ENCODE measurements around the gene ZNF451.

Gene ZNF451

DNA sequence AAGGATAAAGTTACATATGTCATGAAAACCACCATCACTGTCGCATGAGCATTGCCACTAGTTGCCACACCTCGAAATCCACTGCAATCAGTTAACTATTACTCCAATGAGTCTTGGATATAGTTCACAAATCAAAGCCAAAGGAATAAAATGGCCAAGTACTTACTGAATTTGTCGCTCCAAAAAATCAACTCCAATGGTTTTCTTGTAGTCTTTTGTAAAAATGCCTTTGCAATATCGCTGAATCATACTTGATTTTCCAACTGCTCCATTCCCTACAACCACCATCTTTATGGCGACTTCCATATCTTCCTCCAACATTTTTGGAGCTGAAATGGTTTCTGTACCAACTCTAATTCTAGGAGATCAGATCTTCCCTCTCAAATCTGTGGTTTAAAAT is 120.1 kb downstream of the ZNF451 start:
- no peak for DNase-seq

DNA sequence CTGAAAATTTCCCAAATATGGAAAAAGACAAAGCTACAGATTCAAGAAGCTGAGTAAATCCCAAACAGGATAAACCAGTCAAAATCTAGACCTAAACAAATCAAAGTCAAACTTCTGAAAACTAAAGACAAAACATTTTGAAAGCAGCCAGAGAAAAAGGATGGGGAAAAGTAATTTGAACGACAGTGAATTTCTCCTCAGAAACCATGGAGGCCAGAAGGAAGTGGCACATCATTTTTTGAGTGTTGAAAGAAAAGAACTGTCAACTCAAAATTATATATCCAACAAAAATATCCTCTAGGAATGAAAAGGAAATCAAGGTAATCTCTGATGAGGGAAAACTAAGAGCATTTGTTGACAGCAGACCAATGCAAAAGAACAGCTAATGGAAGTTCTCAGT is 125.3 kb downstream of the ZNF451 start:
- DNase-seq: no peak

DNA sequence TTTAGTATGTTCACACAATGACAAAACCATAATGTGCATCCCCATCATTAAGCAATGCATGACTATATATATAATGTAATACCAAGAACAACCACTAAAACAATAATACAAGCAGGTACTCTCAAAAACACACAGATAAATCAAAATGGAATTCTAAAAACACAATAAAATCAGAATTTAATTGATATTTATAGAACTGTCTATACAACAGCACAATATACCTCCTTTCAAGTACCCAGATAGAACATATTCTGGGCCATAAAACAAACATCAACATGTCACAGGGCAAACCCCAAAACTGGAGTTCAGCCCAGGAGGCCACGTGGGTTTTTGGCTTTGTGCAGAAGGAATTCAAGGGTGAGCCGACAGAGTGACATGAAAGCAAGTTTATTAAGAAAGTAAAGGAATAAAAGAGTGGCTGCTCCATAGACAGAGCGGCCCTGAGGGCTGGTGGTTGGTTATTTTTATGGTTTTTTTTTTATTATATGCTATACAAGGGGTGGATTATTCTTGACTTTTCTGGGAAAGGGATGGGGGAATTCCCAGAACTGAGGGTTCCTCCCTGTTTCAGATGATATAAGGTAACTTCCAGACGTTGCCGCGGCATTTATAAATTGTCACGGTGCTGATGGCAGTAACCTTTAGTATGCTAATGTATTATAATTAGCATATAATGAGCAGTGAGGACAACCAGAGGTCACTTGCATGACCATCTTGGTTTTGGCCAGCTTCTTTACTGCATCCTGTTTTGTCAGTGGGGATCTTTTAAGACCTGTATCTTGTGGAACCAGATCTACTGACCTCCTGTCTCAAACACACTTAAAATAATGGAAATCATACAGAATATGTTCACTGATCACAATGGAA is 126.5 kb downstream of the ZNF451 start:
- no peak for DNase-seq

DNA sequence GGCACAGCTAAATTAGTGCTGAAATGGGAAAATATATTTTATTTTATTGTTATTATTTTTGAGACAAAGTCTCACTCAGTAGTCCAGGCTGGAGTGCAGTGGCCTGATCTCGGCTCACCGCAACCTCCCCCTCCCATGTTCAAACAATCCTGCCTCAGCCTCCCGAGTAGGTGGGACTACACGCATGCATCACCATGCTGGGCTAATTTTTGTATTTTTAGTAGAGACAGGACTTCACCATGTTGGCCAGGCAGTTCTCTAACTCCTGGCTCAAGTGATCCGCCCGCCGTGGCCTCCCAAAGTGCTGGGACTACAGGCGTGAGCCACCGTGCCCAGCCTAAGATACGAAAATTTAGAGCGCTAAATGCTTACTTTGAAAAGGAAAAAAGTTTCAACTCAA is 127.3 kb downstream of the ZNF451 start:
- no peak for DNase-seq

All from activated naive CD4-positive, alpha-beta T cell treated with anti-CD3 and anti-CD28 coated beads, Interleukin-2, amount 50 U/mL, for 16 hours (primary cell).